ENCODE results near the gene GTF3C4. TPM values are rescaled to one million over a fixed set of nuclear protein-coding genes. Genes with fewer than 3 reads are reported as not detected.

Gene GTF3C4
- total and polyA plus RNA-seq, 2 of the 8 experiments (the other 6 are each of a cell fraction or from before 2014, with no cell fraction given) = 6.8 to 39.2 TPM

- TF ChIP-seq E2F6 (IDR thresholded peaks at IDR 0.05) = no peak
- TF ChIP-seq KDM1A (IDR thresholded peaks at IDR 0.05; ENCODE audit: borderline replicate concordance, low read length) = no peak
- TF ChIP-seq JUN (IDR thresholded peaks at IDR 0.05; ENCODE audit: low read depth, low read length) = no peak
- no peak for TF ChIP-seq CBX8 (IDR thresholded peaks at IDR 0.05; ENCODE audit: borderline replicate concordance, low read depth, low read length)
Observed at GRCh38 chr9:132630811-132631210, 39.5 kb upstream of the GTF3C4 start (continued).

Measured in H1 (cell line).